HCT116 (cell line): ENCODE results near the gene PDLIM7. TPM values are rescaled to one million over a fixed set of nuclear protein-coding genes. Genes with fewer than 3 reads are reported as not detected.

Source experiments
- ATAC-seq: fragments of 200-7000 bp; cut with Tn5 transposase; 2 replicates; pipeline ENCODE4 v1.9.1; 2020; ENCODE audit warnings: mild to moderate bottlenecking, moderate library complexity
- BruUV-seq: library from RNA; stranded (reverse); fragments of 400-500 nt; replicated peaks from 2 replicates; lab custom pipeline; 2021; lab: Mats Ljungman, UMichigan
- CTCF ChIA-PET: fragments of 300-600 bp; sonication (Branson Sonifier 250); formaldehyde crosslinking; loops from one replicate; lab custom pipeline; 2021; ENCODE audit warnings: antibody characterized with exemption; lab: Charles Lee
- POLR2A ChIA-PET: fragments of 300-600, 350-600 bp; sonication (Branson Sonifier 250); formaldehyde crosslinking; loops from one replicate; lab custom pipeline; 2021; ENCODE audit warnings: antibody characterized with exemption; lab: Charles Lee
- RAD21 ChIA-PET, 2 experiments: fragments of 300-600 bp; sonication (Branson Sonifier 250); formaldehyde crosslinking; loops; one replicate each; lab custom pipeline; 2023; ENCODE audit warnings: low total read pairs in 2 of 2; ENCODE audit not compliant: uncharacterized antibody in 2 of 2, unreplicated experiment in 2 of 2, low non-redundant PET in 1 of 2; lab: Charles Lee
- DNase-seq: peaks from one replicate; pipeline ENCODE4 v3.0.0-alpha.2; 2010; ENCODE audit warnings: low read depth, low spot score
- H2AFZ ChIP-seq: fragments of 200-600 bp; shearing (Covaris generic), sonication (generic); 2 replicates; pipeline ENCODE4 v1.6.1; 2017; ENCODE audit warnings: low read depth, mixed run types, mixed read lengths, antibody characterized with exemption, low read length; ENCODE audit not compliant: poor library complexity, severe bottlenecking
- H3K27ac ChIP-seq: 2 replicates; pipeline ENCODE4 v1.5.1; 2012; ENCODE audit warnings: low read depth, low read length
- H3K27me3 ChIP-seq: fragments of 200-600 bp; sonication (generic); 2 replicates; pipeline ENCODE4 v1.6.1; 2016; ENCODE audit warnings: mixed run types, low read length, mixed read lengths; ENCODE audit not compliant: insufficient read depth
- H3K36me3 ChIP-seq, 2 experiments: fragments of 200-500 bp in 1 of 2; fragments of 200-600 bp in 1 of 2; sonication (Bioruptor generic) in 1 of 2; sonication (generic) in 1 of 2; 2 replicates each; pipeline versions ENCODE4 v1.5.1 to v1.6.1; 2014 to 2016; ENCODE audit warnings: low read length in 2 of 2, inconsistent platforms in 1 of 2, mixed read lengths in 1 of 2, mixed run types in 1 of 2; ENCODE audit not compliant: insufficient read depth in 2 of 2, control insufficient read depth in 1 of 2
- H3K4me1 ChIP-seq, 2 experiments: fragments of 200-600 bp in 1 of 2; sonication (generic) in 1 of 2; 2 replicates each; pipeline versions ENCODE4 v1.5.1 to v1.6.1; 2012 to 2017; ENCODE audit warnings: low read length in 2 of 2, inconsistent platforms in 1 of 2, mild to moderate bottlenecking in 1 of 2, mixed read lengths in 1 of 2, mixed run types in 1 of 2, moderate library complexity in 1 of 2; ENCODE audit not compliant: insufficient read depth in 2 of 2, control insufficient read depth in 1 of 2
- H3K4me2 ChIP-seq: fragments of 200-600 bp; sonication (generic); 2 replicates; pipeline ENCODE4 v1.6.1; 2017; ENCODE audit warnings: mixed run types, low read length, mixed read lengths
- H3K4me3 ChIP-seq, 2 experiments: fragments of 200-600 bp in 1 of 2; sonication (generic) in 1 of 2; replicated peaks in 1 of 2; 2 replicates each; pipeline ENCODE4 v1.5.1; 2011 to 2016; ENCODE audit warnings: low read length in 2 of 2, control low read depth in 1 of 2, low read depth in 1 of 2, mild to moderate bottlenecking in 1 of 2, mixed read lengths in 1 of 2, mixed run types in 1 of 2
- H3K79me2 ChIP-seq: fragments of 200-600 bp; sonication (generic); 2 replicates; pipeline ENCODE4 v1.6.1; 2017; ENCODE audit warnings: mild to moderate bottlenecking, mixed run types, low read length, moderate library complexity, mixed read lengths; ENCODE audit not compliant: insufficient read depth
- H3K9ac ChIP-seq: fragments of 200-600 bp; sonication (generic); 2 replicates; pipeline ENCODE4 v1.6.1; 2016; ENCODE audit warnings: low read length, mixed read lengths
- H3K9me2 ChIP-seq: fragments of 200-600 bp; sonication (generic), shearing (Covaris generic); 2 replicates; pipeline ENCODE4 v1.6.1; 2017; ENCODE audit warnings: mixed run types, mild to moderate bottlenecking, moderate library complexity; ENCODE audit not compliant: insufficient read depth
- H3K9me3 ChIP-seq, 2 experiments: fragments of 200-500 bp in 1 of 2; fragments of 200-600 bp in 1 of 2; sonication (Bioruptor generic) in 1 of 2; sonication (generic) in 1 of 2; 2 replicates each; pipeline ENCODE4 v1.6.1; 2014 to 2017; ENCODE audit warnings: low read length in 2 of 2, mixed read lengths in 2 of 2, inconsistent platforms in 1 of 2, low read depth in 1 of 2, mild to moderate bottlenecking in 1 of 2, mixed run types in 1 of 2, moderate library complexity in 1 of 2; ENCODE audit not compliant: control insufficient read depth in 1 of 2, insufficient read depth in 1 of 2
- H4K20me1 ChIP-seq: fragments of 200-600 bp; sonication (generic), shearing (Covaris generic); 2 replicates; pipeline ENCODE4 v1.6.1; 2017; ENCODE audit warnings: mixed run types, mild to moderate bottlenecking, moderate library complexity; ENCODE audit not compliant: insufficient read depth
- CBX3 ChIP-seq: IDR thresholded peaks from 2 replicates; pipeline ENCODE4 v1.6.1; 2012; ENCODE audit warnings: low read depth
- CEBPB ChIP-seq: IDR thresholded peaks from 2 replicates; pipeline ENCODE4 v1.6.1; 2012; ENCODE audit warnings: low read depth
- CTCF ChIP-seq, 3 experiments: fragments of 200-600 bp in 1 of 3; sonication (generic) in 1 of 3; IDR thresholded peaks in 2 of 3; conservative IDR thresholded peaks in 1 of 3; 2 replicates each; pipeline ENCODE4 v1.5.1; 2012 to 2017; ENCODE audit warnings: low read depth in 2 of 3, low read length in 2 of 3, antibody characterized with exemption in 1 of 3, borderline replicate concordance in 1 of 3, control low read depth in 1 of 3, mild to moderate bottlenecking in 1 of 3, mixed read lengths in 1 of 3, mixed run types in 1 of 3, moderate library complexity in 1 of 3; ENCODE audit not compliant: insufficient read depth in 1 of 3
- EGR1 ChIP-seq: IDR thresholded peaks from 2 replicates; pipeline ENCODE4 v1.6.1; 2012; ENCODE audit warnings: low read depth
- EZH2phosphoT487 ChIP-seq: fragments of 200-600 bp; IDR thresholded peaks from 2 replicates; pipeline ENCODE4 v1.6.1; 2018; ENCODE audit warnings: antibody characterized with exemption, borderline replicate concordance
- FOSL1 ChIP-seq: IDR thresholded peaks from 2 replicates; pipeline ENCODE4 v1.6.1; 2012; ENCODE audit warnings: low read depth
- JUND ChIP-seq: IDR thresholded peaks from 2 replicates; pipeline ENCODE4 v1.6.1; 2012
- POLR2A ChIP-seq: IDR thresholded peaks from 2 replicates; pipeline ENCODE4 v1.7.0; 2011; ENCODE audit warnings: borderline replicate concordance; ENCODE audit not compliant: insufficient read depth, insufficient read length; ENCODE audit errors: extremely low read depth
- POLR2AphosphoS5 ChIP-seq: IDR thresholded peaks from 2 replicates; pipeline ENCODE4 v1.6.1; 2011; ENCODE audit warnings: mild to moderate bottlenecking, low read depth, low read length, moderate library complexity
- RAD21 ChIP-seq: IDR thresholded peaks from 2 replicates; pipeline ENCODE4 v1.6.1; 2012; ENCODE audit warnings: low read depth, mild to moderate bottlenecking
- REST ChIP-seq: IDR thresholded peaks from 2 replicates; pipeline ENCODE4 v1.6.1; 2012; ENCODE audit warnings: low read depth
- SIN3A ChIP-seq: IDR thresholded peaks from 2 replicates; pipeline ENCODE4 v1.6.1; 2012; ENCODE audit warnings: low read depth
- SP1 ChIP-seq: IDR thresholded peaks from 2 replicates; pipeline ENCODE4 v1.6.1; 2012; ENCODE audit warnings: low read depth
- SRF ChIP-seq: IDR thresholded peaks from 2 replicates; pipeline ENCODE4 v1.6.1; 2012; ENCODE audit warnings: low read depth
- TCF7L2 ChIP-seq: IDR thresholded peaks from 2 replicates; pipeline ENCODE4 v1.7.0; 2011; ENCODE audit warnings: borderline replicate concordance, inconsistent platforms; ENCODE audit not compliant: insufficient read depth, insufficient read length; ENCODE audit errors: extremely low read depth
- YY1 ChIP-seq: IDR thresholded peaks from 2 replicates; pipeline ENCODE4 v1.6.1; 2011; ENCODE audit warnings: low read length, low read depth, moderate library complexity, mild to moderate bottlenecking; ENCODE audit not compliant: insufficient replicate concordance; ENCODE audit errors: extremely low read depth
- ZBTB33 ChIP-seq: IDR thresholded peaks from 2 replicates; pipeline ENCODE4 v1.6.1; 2011; ENCODE audit warnings: mild to moderate bottlenecking, low read length, moderate library complexity; ENCODE audit not compliant: insufficient replicate concordance; ENCODE audit errors: extremely low read depth
- ZFX ChIP-seq: fragments of 450-650 bp; IDR thresholded peaks from 2 replicates; pipeline ENCODE4 v1.6.1; 2017
- ZNF274 ChIP-seq: fragments of 200-500 bp; sonication (Bioruptor generic); IDR thresholded peaks from 2 replicates; pipeline ENCODE4 v1.6.1; 2014; ENCODE audit warnings: mild to moderate bottlenecking, low read depth, low read length, inconsistent platforms
- intact Hi-C: fragments of 100-400 bp; cut with micrococcal nuclease; formaldehyde crosslinking; loops from 2 replicates; pipeline ENCODE4 v1.10.0; 2022
- total RNA-seq: library from RNA; stranded (reverse); gene quantifications from one replicate; pipeline ENCODE4 v1.2.1, GENCODE V29; 2021; ENCODE audit not compliant: unreplicated experiment

The PDLIM7 gene
- total RNA-seq, 1 experiment from 2014 or later: 153 TPM

GRCh38 chr5:177530638-177531037, 33.2 kb upstream of the PDLIM7 start:
- BruUV-seq: no TSS peak
- DNase-seq (no peak), ATAC-seq (no peak)
- Histone ChIP-seq H3K36me3 (peaks cover 4 to 31% of the 10 kb centered on the region in 2 experiments; a peak in 3 of 4 replicates), H3K4me1 (no peaks in the 10 kb centered on the region), H3K79me2 (no peaks in the 10 kb centered on the region), H3K4me2 (no peak overlapping the region), H3K9me2 (no peaks in the 10 kb centered on the region), H3K27ac (no peak overlapping the region), H3K9me3 (no peaks in the 10 kb centered on the region), H3K4me3 (no peak overlapping the region), H2AFZ (no peak overlapping the region), H3K9ac (no peak overlapping the region), H3K27me3 (no peaks in the 10 kb centered on the region), H4K20me1 (no peaks in the 10 kb centered on the region)
- TF ChIP-seq SP1 (no peak), YY1 (no peak), REST (no peak), SRF (no peak), CTCF (IDR thresholded peaks at IDR 0.05 in 2 of 3, conservative IDR thresholded peaks at IDR 0.05 in 1 of 3; ENCODE audit: borderline replicate concordance in 1 of 3, insufficient read depth in 1 of 3, low read depth in 2 of 3, low read length in 2 of 3) (no peak), POLR2A (no peak), SIN3A (no peak), FOSL1 (no peak), POLR2AphosphoS5 (no peak), ZBTB33 (no peak), CEBPB (no peak), ZNF274 (no peak), EGR1 (no peak), JUND (no peak), CBX3 (no peak), RAD21 (no peak), ZFX (no peak), EZH2phosphoT487 (no peak), TCF7L2 (no peak)
- ChIA-PET CTCF (no interaction called here), RAD21 (no interaction called here), POLR2A (no interaction called here)
- intact Hi-C loops: no loop called here
